Keratinocyte (primary cell): ENCODE results near the gene ABHD5. TPM values are rescaled to one million over a fixed set of nuclear protein-coding genes. Genes with fewer than 3 reads are reported as not detected.

ENCODE experiments used
- DNase-seq: peaks from one replicate; pipeline ENCODE4 v3.0.0-alpha.2; 2011; ENCODE audit warnings: low read depth, missing footprints, low spot score
- FAIRE-seq: peaks from 2 replicates; lab custom pipeline; 2011; peaks lifted over from hg19 to GRCh38; lab: Jason Lieb, UNC
- H2AFZ ChIP-seq: 2 replicates; pipeline ENCODE4 v1.6.0; 2012; ENCODE audit warnings: low read length, control low read depth, inconsistent platforms; ENCODE audit not compliant: control insufficient read depth
- H3K27ac ChIP-seq: 2 replicates; pipeline ENCODE4 v1.5.1; 2011; ENCODE audit warnings: low read length; ENCODE audit not compliant: control insufficient read depth, insufficient read depth
- H3K27me3 ChIP-seq: 3 replicates; pipeline ENCODE4 v1.6.0; 2011; ENCODE audit warnings: low read length; ENCODE audit not compliant: control insufficient read depth, insufficient read depth; ENCODE audit errors: extremely low read depth
- H3K36me3 ChIP-seq, 2 experiments: 2 replicates in 1 of 2; 3 replicates in 1 of 2; pipeline ENCODE4 v1.5.1; 2011; ENCODE audit warnings: low read length in 2 of 2, mild to moderate bottlenecking in 1 of 2; ENCODE audit not compliant: control insufficient read depth in 2 of 2, insufficient read depth in 2 of 2; ENCODE audit errors: extremely low read depth in 1 of 2
- H3K4me1 ChIP-seq: 3 replicates; pipeline ENCODE4 v1.5.1; 2011; ENCODE audit warnings: low read length; ENCODE audit not compliant: control insufficient read depth, insufficient read depth; ENCODE audit errors: extremely low read depth
- H3K4me2 ChIP-seq: 3 replicates; pipeline ENCODE4 v1.6.0; 2011; ENCODE audit warnings: low read depth, low read length; ENCODE audit not compliant: control insufficient read depth, insufficient read depth; ENCODE audit errors: extremely low read depth
- H3K4me3 ChIP-seq, 3 experiments: fragments of 200-600 bp in 1 of 3; sonication (generic) in 1 of 3; 2 replicates in 2 of 3; 3 replicates in 1 of 3; pipeline ENCODE4 v1.5.1; 2011 to 2016; ENCODE audit warnings: low read length in 3 of 3, mild to moderate bottlenecking in 3 of 3, control low read depth in 2 of 3, inconsistent platforms in 1 of 3, low read depth in 1 of 3, mixed read lengths in 1 of 3, mixed run types in 1 of 3, moderate library complexity in 1 of 3; ENCODE audit not compliant: control insufficient read depth in 2 of 3, insufficient read depth in 2 of 3; ENCODE audit errors: extremely low read depth in 1 of 3
- H3K79me2 ChIP-seq: 2 replicates; pipeline ENCODE4 v1.6.0; 2012; ENCODE audit warnings: low read length; ENCODE audit not compliant: control insufficient read depth, insufficient read depth
- H3K9ac ChIP-seq: 3 replicates; pipeline ENCODE4 v1.6.0; 2011; ENCODE audit warnings: low read length; ENCODE audit not compliant: control insufficient read depth, insufficient read depth; ENCODE audit errors: extremely low read depth
- H3K9me1 ChIP-seq: 3 replicates; pipeline ENCODE4 v1.6.0; 2011; ENCODE audit warnings: low read length; ENCODE audit not compliant: control insufficient read depth, insufficient read depth; ENCODE audit errors: extremely low read depth
- H3K9me3 ChIP-seq: 2 replicates; pipeline ENCODE4 v1.5.1; 2012; ENCODE audit warnings: low read depth, low read length; ENCODE audit not compliant: control insufficient read depth
- H4K20me1 ChIP-seq: 3 replicates; pipeline ENCODE4 v1.6.0; 2011; ENCODE audit warnings: low read length; ENCODE audit not compliant: control insufficient read depth, insufficient read depth; ENCODE audit errors: extremely low read depth
- EZH2 ChIP-seq: IDR thresholded peaks from one replicate; pipeline ENCODE4 v1.6.1; 2012; ENCODE audit warnings: inconsistent platforms, mild to moderate bottlenecking, low read length, moderate library complexity
- dilution Hi-C: fragments of 300-500 bp; cut with MboI; formaldehyde crosslinking; loops from one replicate; pipeline ENCODE4 v1.7.0; 2020; ENCODE audit warnings: low sequenced_read_pairs; ENCODE audit not compliant: extremely low pct_ligation_motif_present
- polyA plus RNA-seq, 5 experiments: library from polyadenylated mRNA; depleted of rRNA in 3 of 5; stranded (reverse) in 3 of 5; stranded (forward) in 1 of 5; unstranded in 1 of 5; fragments of >200 nt; gene quantifications; 1 replicate in 1 of 5; 2 replicates in 3 of 5; 3 replicates in 1 of 5; pipeline versions ENCODE4 v1.2.1 to v1.2.3, GENCODE V29; 2011 to 2012; ENCODE audit warnings: missing spikeins in 2 of 5, low read depth in 1 of 5, low replicate concordance in 1 of 5
- TF ChIP-seq, protein P1 (sequence below), 3 experiments: IDR thresholded peaks in 1 of 3; conservative IDR thresholded peaks in 1 of 3; optimal IDR thresholded peaks in 1 of 3; 2 replicates in 2 of 3; 3 replicates in 1 of 3; pipeline versions ENCODE3 to v1.5.1; 2011; ENCODE audit warnings: low read length in 3 of 3, mild to moderate bottlenecking in 3 of 3, moderate library complexity in 2 of 3, control low read depth in 1 of 3, inconsistent platforms in 1 of 3; ENCODE audit not compliant: insufficient read depth in 2 of 3; ENCODE audit errors: extremely low read depth in 1 of 3

ABHD5 gene
- polyA plus RNA-seq, 1 donor (not counting 4 experiments of a cell fraction or from before 2014, with no cell fraction given), result 26.8 TPM

DNA sequence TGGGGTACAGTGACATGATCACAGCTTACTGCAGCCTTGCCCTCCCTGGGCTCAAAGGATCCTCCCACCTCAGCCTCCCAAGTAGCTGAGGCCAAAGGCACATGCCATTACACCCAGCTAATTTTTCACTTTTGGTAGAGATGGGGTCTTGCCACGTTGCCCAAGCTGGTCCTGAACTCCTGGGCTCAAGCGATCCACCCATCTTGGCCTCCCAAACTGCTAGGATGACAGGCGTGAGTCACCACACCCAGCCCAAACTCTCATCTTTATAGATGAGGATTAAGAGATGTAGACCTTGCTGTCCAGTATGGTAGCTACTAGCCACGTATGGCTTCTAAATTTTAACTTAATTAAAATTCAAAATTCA lies 4.4 kb upstream of the ABHD5 start:
- Histone ChIP-seq H3K9me3 (no peaks in the 10 kb centered on the region), H3K9me1 (no peaks in the 10 kb centered on the region), H4K20me1 (no peaks in the 10 kb centered on the region), H3K9ac (no peak overlapping the region), H2AFZ (no peak overlapping the region), H3K27me3 (no peaks in the 10 kb centered on the region), H3K4me2 (no peak overlapping the region), H3K4me1 (peaks cover 9% of the 10 kb centered on the region), H3K79me2 (no peaks in the 10 kb centered on the region), H3K4me3 (no peak overlapping the region), H3K36me3 (no peaks in the 10 kb centered on the region), H3K27ac (no peak overlapping the region)
- dilution Hi-C loops, result no loop called here
- no peak for FAIRE-seq
- no peak for DNase-seq
- TF ChIP-seq EZH2, result no peak
- TF ChIP-seq, protein P1, sequence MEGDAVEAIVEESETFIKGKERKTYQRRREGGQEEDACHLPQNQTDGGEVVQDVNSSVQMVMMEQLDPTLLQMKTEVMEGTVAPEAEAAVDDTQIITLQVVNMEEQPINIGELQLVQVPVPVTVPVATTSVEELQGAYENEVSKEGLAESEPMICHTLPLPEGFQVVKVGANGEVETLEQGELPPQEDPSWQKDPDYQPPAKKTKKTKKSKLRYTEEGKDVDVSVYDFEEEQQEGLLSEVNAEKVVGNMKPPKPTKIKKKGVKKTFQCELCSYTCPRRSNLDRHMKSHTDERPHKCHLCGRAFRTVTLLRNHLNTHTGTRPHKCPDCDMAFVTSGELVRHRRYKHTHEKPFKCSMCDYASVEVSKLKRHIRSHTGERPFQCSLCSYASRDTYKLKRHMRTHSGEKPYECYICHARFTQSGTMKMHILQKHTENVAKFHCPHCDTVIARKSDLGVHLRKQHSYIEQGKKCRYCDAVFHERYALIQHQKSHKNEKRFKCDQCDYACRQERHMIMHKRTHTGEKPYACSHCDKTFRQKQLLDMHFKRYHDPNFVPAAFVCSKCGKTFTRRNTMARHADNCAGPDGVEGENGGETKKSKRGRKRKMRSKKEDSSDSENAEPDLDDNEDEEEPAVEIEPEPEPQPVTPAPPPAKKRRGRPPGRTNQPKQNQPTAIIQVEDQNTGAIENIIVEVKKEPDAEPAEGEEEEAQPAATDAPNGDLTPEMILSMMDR (optimal IDR thresholded peaks at IDR 0.05 in 1 of 3, IDR thresholded peaks at IDR 0.05 in 1 of 3, conservative IDR thresholded peaks at IDR 0.05 in 1 of 3; ENCODE audit: extremely low read depth in 1 of 3, insufficient read depth in 2 of 3, low read length in 3 of 3), result no peak

DNA sequence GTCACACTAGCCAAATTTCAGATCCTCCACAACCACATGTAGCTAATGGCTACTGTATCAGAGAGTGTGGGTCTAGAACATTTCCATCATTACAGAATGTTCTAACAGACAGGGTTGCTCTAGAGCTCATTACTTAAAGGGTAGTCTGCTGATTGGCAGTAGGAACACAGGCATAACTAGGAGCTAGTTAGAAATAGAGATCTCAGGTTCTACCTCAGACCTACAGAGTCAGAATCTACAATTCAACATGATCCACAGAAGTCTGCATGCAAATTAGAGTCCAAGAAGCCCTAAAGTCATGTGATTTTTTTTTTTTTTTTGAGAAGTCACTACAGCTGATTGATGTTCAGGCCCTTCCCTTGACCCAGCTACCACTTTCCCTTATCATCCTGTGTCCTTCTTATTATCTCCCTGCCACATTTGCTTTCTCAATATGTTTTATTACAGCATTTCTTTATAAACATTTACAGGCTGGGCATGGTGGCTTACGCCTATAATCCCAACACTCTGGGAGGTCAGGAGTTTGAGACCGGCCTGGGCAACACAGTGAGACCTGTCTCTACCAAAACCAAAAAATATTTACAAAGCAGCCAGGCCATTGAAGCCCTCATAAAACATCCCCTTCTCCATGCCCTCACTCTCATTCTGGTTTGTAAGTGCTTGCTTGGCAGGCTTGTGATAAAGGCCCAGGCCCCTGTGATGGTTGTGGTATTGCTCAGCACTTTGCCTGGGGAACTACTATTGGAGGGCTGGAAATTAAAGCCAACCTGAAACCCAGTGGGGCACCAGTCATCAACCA lies 3.8 kb upstream of the ABHD5 start:
- peaks cover 9% of the 10 kb centered on the region for H3K4me1 ChIP-seq
- TF ChIP-seq, protein P1 (optimal IDR thresholded peaks at IDR 0.05 in 1 of 3, IDR thresholded peaks at IDR 0.05 in 1 of 3, conservative IDR thresholded peaks at IDR 0.05 in 1 of 3; ENCODE audit: extremely low read depth in 1 of 3, insufficient read depth in 2 of 3, low read length in 3 of 3), result no peak
- no peak for TF ChIP-seq EZH2
- no peaks in the 10 kb centered on the region for H3K9me1 ChIP-seq
- no peaks in the 10 kb centered on the region for H4K20me1 ChIP-seq
- H3K4me3 ChIP-seq, result no peak overlapping the region
- no peak for FAIRE-seq
- no peaks in the 10 kb centered on the region for H3K27me3 ChIP-seq
- no peak overlapping the region for H3K4me2 ChIP-seq
- H2AFZ ChIP-seq, result no peak overlapping the region
- H3K79me2 ChIP-seq, result peaks cover 3% of the 10 kb centered on the region
- H3K9me3 ChIP-seq, result no peaks in the 10 kb centered on the region
- dilution Hi-C loops, result no loop called here
- H3K27ac ChIP-seq, result no peak overlapping the region
- no peak overlapping the region for H3K9ac ChIP-seq
- no peak for DNase-seq
- no peaks in the 10 kb centered on the region for H3K36me3 ChIP-seq
